CD1c-positive myeloid dendritic cell (primary cell): ENCODE results near the gene FAM83C.

Experiments
- DNase-seq: peaks from one replicate; pipeline ENCODE4 v3.0.0-alpha.2; 2016; ENCODE audit errors: extremely low spot score

The FAM83C gene

GRCh38 chr20:35291654-35292503 is at the start of gene FAM83C:
Gene FAM83C, minus strand, starts transcription at chr20:35292425. Its CDS starts 121 bp downstream, at chr20:35292304.
- DNase-seq = no peak

DNA sequence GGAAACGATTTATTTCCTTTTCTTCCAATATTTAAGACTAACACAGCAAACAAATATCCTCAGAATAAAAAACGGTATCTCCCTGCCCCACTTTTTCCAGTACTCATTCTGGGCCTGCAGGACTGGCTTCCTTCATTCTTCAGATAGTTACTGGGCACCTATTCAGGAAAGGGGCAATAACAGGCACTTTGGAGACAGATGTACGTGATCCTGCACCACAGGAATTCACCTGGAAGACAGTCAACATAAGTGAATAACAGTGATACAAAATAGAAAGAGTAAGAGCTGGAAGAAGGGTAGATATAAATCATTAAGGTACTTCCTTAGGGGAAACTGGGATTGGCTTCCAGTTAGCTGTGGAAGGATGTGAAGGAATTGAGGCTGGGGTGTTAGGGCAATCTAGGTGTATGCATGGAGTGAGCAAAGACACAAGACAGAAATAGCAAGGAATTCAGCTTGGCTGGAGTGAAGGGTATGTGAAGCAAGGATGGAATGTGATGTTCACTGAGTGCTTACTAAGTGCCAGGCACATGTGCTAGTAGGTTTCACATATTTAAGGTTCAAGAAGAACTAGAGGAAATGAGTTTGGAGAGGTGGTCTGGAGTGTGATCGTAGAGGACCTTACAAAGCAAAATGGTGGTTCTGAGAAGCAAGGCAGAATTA is 49.3 kb upstream of the FAM83C start:
- no peak for DNase-seq

DNA sequence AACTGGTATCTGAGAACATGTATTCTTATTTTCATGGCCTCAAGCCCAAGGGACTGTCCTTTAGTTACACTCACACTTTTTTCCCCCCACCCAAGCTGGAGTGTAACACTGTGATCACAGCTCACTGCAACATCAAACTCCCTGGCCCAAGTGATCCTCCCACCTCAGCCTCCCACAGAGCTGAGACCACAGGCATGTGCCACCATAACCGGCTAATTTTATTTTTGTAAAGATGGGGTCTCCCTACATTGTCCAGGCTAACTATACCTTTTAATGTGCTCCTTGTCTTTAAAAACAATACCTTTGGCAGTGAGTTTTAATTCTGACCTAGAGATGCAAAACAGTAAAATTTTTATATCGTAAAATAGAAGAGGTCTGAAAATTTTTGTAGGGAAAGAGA is 48.2 kb upstream of the FAM83C start:
- no peak for DNase-seq

GRCh38 chr20:35339636-35340035 is 47.4 kb upstream of the FAM83C start:
- no peak for DNase-seq

- no peak for DNase-seq
Measured at GRCh38 chr20:35339007-35339406, 46.8 kb upstream of the FAM83C start.

DNA sequence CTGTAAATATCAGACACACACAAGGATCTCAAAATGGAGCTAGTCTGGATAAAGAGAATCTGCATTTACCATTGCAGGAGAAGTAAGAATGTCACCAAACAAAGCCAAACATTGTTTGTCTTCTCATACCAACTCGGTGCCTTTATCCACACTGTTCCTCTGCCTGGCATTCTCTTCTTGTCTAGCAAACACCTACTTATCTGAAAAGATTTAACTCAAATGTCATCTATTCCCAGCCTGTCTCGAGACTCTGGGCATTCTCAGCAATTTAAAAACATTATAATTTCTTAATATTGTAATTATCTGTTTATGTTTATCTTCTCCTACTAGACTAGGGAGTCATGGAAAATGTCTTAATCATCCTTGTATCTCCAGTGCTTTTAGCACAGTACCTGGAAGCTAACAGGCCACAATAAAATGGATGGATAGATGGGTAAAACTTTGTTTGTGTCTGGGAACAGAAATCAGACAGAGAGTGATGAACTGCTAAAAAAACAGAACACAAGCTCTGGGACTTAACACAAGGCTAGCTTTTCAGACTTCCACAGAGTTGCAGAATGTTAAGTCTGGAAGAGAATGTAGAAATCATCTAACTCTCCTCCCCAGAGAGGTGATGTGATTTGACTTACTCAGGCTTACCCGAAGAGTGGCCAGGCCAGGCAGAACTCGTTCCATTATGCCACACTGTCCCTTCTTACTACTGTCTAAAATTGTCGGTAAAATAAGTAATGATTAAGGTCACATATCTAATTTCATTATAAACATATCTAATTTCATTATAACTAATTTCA is 42.3 kb upstream of the FAM83C start:
- DNase-seq = no peak

DNA sequence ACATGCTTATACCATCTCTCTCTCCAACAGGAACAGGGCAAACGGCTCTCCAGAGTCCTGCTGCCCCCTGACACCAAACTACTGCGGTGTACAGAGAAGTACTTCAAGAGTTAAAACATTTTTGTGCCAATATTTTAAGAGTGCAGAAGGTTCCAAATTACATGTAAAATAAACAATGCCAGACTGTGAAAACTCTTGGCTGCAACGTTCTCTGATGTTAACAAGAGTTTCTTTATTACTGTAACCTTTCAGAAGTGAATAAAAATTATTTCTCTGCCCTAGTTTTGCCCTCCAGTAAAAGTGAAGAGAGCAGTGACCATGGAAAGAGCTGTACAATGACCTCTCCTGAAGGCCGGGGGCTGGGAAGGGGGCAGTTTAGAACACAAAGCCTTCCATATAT is 41.4 kb upstream of the FAM83C start:
- DNase-seq = no peak

GRCh38 chr20:35332540-35333200 is 40.4 kb upstream of the FAM83C start:
- DNase-seq = no peak

- peak; percentile 62 for DNase-seq
Measured at GRCh38 chr20:35329435-35330139, 37.4 kb upstream of the FAM83C start.

DNA sequence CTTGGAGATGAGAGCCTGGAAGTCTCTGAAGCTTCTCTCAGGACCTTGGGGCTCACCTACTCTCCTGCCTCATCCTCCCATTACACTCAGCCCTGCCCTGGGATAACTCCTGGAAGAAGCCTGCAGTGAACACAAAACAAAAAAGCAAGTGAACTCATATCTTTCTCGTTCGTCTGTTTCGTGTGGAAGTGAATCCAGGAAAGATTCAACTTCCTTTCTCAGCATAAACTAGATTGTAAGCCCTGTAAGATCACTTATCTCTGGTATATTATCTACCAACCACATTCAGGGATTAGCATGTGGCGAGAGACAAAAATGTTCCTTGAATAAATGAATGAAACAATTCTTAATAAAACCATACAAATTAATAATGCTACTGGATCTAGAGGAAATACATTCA is 36.5 kb upstream of the FAM83C start:
- DNase-seq = no peak

GRCh38 chr20:35328095-35328685 is 36.0 kb upstream of the FAM83C start:
- DNase-seq = no peak

DNA sequence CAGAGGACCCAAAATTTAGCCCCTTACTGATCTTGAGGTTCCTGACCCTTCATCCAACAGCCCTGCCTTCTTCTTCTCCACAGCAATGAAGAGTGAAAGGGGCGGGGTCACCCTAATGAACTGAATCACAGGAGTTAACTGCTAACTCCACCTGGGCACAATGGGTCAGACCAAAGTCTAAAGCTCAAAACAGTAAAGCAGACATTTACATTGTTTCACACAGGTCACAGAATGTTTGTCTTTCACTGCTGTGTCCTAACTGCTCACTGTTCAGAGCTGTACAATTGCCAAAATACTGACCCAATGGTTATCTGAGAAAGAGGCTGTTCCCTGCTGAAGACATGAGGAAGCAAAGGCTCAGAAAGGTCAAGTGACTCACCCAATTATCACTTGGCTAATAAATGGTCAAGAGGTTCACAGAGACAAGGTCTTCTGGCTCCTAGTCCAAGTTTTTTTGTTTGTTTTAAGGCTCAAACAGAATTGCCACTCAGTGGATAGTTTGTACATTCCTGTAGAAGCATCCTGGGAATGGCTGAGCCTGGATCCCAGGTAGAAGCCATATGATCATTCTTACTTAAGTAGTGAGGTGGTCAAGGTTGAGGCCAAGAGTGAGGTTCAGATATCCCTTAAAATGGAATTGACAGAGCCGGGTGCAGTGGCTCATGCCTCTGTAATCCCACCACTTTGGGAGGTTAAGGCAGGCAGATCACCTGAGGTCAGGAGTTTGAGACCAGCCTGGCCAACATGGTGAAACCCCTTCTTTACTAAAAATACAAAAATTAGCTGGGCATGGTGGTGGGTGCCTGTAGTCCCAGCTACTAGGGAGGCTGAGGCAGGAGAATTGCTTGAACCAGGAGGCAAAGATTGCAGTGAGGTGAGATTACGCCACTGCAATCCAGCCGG is 35.1 kb upstream of the FAM83C start:
- peak; percentile 70 for DNase-seq

DNA sequence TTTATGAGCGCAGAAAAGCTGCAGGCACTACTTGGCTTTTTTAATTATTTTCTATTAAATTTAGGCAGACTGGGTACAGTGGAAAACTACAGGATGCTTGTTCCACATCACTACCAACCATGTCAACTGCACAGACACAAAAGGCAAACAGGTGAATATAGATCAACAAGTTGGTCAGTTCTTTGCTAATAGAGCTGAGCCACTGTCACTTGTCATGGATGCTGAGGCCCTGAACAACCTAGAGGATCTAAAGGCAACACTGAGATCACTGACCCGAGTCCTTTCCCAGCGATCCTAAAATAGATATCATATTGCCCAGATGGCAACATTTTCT is 34.5 kb upstream of the FAM83C start:
- DNase-seq = no peak

- DNase-seq = peak; percentile 83
Measured at GRCh38 chr20:35326021-35326739, 34.0 kb upstream of the FAM83C start.

DNA sequence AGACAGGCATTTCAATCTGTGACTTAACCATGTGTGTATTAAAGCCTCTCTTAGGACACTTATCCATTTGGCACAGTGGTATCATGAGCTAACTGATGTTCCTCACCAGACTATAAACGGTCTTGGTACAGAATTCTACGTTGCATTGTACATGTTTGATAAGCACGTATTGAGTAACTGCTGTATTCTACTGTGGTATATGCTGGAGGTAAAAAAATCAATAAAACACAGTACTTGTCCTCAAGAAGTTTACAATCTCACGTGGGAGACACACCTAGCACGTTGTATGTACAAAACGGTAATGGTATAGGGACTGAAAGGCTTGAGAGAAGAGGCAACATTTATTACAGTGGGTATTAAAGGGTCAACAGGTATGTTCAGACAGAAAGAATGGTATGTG is 33.2 kb upstream of the FAM83C start:
- no peak for DNase-seq

GRCh38 chr20:35320396-35321126 is 28.3 kb upstream of the FAM83C start:
- DNase-seq = no peak

DNA sequence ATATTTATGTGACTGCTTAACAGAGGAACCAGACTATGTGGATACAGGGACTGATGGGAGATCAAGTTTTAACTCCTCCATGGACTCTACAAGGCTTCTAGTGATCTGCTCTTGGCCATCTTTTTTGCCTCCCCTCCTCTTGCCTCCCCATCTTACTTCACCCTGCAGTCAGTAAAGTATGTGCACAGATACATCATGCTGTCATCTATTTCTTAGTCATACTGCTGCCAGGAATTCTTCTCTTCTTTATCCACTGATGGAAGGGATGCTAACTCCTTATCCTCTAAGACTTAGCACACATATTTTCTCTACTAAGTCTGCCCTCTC is 27.6 kb upstream of the FAM83C start:
- DNase-seq = no peak

- DNase-seq = no peak
Measured at GRCh38 chr20:35319192-35319870, 27.1 kb upstream of the FAM83C start.
